Measurements from ENCODE around the gene HSPB7. TPM values are rescaled to one million over a fixed set of nuclear protein-coding genes. Genes with fewer than 3 reads are reported as not detected.
A peak's percentile ranks its signal among the peaks of the same experiment; 100 is the strongest.
"Not testable (repeated sequence)": the region's sequence is repeated elsewhere in the genome, so short reads cannot be mapped to it uniquely, and the experiment has no call there.

HSPB7 gene
- total and polyA plus RNA-seq, 2 donors, result 13.0 to 144 TPM

DNA sequence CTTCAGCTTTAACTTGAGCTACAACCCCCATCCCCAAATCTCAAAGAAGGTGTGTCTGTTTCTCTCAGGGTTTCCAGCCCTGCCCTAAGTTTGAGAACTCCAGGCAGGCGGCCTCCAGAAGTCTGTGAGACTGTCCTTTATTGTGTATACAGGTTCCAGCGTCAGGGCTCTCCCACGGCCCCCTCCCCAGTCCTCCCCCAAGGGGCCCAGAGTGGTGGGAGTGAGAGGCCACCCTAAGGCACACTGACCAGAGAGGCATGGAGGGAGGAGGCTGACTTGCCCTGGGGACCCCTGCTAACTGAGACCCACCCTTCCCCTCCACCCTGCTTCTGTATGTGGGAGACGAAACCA is 4.0 kb downstream of the HSPB7 start:
- 52% methylated on average over 4 of the region's 4 CpGs for WGBS
- Histone ChIP-seq H3K36me3 (ENCODE audit: insufficient read depth) (no peaks in the 10 kb centered on the region), H3K4me1 (ENCODE audit: insufficient read depth) (no peaks in the 10 kb centered on the region), H3K4me3 (ENCODE audit: low read depth, low read length) (no peak overlapping the region), H3K27ac (ENCODE audit: low read depth) (peak overlapping the region; percentile 42)
- no peak for DNase-seq (ENCODE audit: extremely low spot score)

- no peak for DNase-seq (ENCODE audit: extremely low spot score)
- H3K4me1 ChIP-seq (ENCODE audit: insufficient read depth), result no peaks in the 10 kb centered on the region
- peak overlapping the region; percentile 42 for H3K27ac ChIP-seq (ENCODE audit: low read depth)
- WGBS, result 14% methylated on average over 28 of the region's 28 CpGs
- H3K36me3 ChIP-seq (ENCODE audit: insufficient read depth), result no peaks in the 10 kb centered on the region
- H3K4me3 ChIP-seq (ENCODE audit: low read depth, low read length), result peak overlapping the region; percentile 41
Observed at GRCh38 chr1:16013220-16013907, 4.5 kb downstream of the HSPB7 start.

DNA sequence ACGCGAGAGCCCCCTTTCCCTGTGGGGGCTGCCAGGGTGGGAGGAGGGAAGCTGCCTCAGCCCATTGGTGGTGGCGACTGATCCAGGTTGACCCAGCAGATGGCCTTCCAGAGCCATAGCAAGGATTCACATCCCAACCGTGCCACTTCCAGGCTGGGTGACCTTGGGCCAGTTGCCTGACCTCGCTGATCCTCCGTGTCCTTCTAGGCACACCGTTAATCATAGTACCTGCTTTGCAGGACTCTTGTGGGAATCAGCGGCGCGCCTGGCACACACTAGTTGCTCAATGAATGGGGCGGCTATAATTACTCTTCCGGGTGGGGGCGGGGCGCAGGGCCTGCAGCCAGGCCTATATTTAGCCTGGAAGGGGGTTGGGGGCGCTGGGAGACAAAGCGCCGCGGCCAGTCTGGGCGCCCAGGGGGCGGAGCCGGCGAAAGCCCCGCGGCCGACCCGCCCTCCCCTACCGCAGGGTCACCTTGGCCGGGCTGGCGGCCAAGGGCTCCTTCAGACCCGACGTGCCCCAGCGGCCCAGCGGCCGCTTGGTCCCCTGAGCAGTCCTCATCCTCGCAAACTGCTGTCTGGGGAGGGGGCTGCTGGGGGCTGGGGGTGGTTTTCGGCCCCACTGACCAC is 5.1 kb downstream of the HSPB7 start:
- Histone ChIP-seq H3K4me3 (ENCODE audit: low read depth, low read length) (peak overlapping the region; percentile 41), H3K27ac (ENCODE audit: low read depth) (peak overlapping the region; percentile 39), H3K4me1 (ENCODE audit: insufficient read depth) (no peaks in the 10 kb centered on the region), H3K36me3 (ENCODE audit: insufficient read depth) (no peaks in the 10 kb centered on the region)
- DNase-seq (ENCODE audit: extremely low spot score), result no peak
- 6% methylated on average over 36 of the region's 36 CpGs for WGBS

GRCh38 chr1:16011936-16012589 is 5.8 kb downstream of the HSPB7 start:
- no peaks in the 10 kb centered on the region for H3K4me1 ChIP-seq (ENCODE audit: insufficient read depth)
- no peak overlapping the region for H3K4me3 ChIP-seq (ENCODE audit: low read depth, low read length)
- no peak overlapping the region for H3K27ac ChIP-seq (ENCODE audit: low read depth)

GRCh38 chr1:16010837-16011236 is 7.0 kb downstream of the HSPB7 start:
- no peak for DNase-seq (ENCODE audit: extremely low spot score)
- H3K4me3 ChIP-seq (ENCODE audit: low read depth, low read length), result no peak overlapping the region
- H3K4me1 ChIP-seq (ENCODE audit: insufficient read depth), result no peaks in the 10 kb centered on the region
- H3K36me3 ChIP-seq (ENCODE audit: insufficient read depth), result no peaks in the 10 kb centered on the region
- no peak overlapping the region for H3K27ac ChIP-seq (ENCODE audit: low read depth)
- 92% methylated on average over 3 of the region's 3 CpGs for WGBS

More at GRCh38 chr1:16011936-16012589, 5.8 kb downstream of the HSPB7 start:
- WGBS, result 95% methylated on average over 11 of the region's 11 CpGs
- DNase-seq (ENCODE audit: extremely low spot score), result no peak
- no peaks in the 10 kb centered on the region for H3K36me3 ChIP-seq (ENCODE audit: insufficient read depth)

DNA sequence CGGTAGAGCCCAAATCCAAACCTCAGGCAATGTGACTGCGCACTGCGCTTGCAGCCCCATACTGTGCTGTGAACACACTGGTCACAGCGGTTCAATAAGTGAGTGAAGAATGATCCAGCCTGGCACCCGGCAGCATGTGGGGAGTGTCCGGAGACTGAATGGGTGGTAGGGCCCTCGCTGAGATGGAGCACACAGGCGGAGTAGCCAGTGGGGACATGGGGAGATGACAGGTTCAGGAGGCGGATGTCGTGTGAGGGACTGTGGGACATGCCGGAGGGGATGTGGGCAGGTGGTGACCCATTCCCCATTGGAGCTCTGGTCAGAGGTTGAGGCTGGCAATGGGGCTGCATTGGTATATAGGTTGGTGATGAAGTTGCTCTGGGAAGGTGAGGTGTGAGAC is 8.2 kb downstream of the HSPB7 start:
- WGBS, result 91% methylated on average over 11 of the region's 11 CpGs
- Histone ChIP-seq H3K4me1 (ENCODE audit: insufficient read depth) (no peaks in the 10 kb centered on the region), H3K27ac (ENCODE audit: low read depth) (no peak overlapping the region)

DNA sequence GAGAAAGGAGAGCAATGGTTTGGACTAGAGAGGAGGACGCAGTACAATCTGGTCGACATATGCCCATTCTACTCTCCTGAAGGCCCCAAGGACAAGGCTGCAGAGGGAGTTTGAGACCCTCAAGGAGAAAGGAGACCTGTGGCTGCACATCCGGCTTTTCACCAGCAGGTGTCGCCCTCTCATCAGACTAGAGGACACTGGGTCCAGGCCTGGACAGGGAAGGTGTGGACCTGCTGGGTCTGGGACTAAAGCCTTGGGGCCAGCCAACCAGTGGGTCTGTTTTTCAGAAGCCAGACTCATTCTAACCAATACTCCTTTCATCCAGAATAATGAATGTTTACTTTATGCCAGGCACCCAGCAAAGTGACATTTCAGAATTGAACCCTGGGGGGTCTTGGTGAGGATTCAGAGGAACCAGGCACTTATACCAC is 8.8 kb downstream of the HSPB7 start:
- Histone ChIP-seq H3K4me3 (ENCODE audit: low read depth, low read length) (no peak overlapping the region), H3K36me3 (ENCODE audit: insufficient read depth) (no peaks in the 10 kb centered on the region), H3K4me1 (ENCODE audit: insufficient read depth) (no peaks in the 10 kb centered on the region), H3K27ac (ENCODE audit: low read depth) (no peak overlapping the region)
- no peak for DNase-seq (ENCODE audit: extremely low spot score)
- WGBS, result 2% methylated on average over 4 of the region's 4 CpGs

More for the DNA sequence above, 8.2 kb downstream of the HSPB7 start:
- DNase-seq (ENCODE audit: extremely low spot score), result no peak
- Histone ChIP-seq H3K4me3 (ENCODE audit: low read depth, low read length) (no peak overlapping the region), H3K36me3 (ENCODE audit: insufficient read depth) (no peaks in the 10 kb centered on the region)

GRCh38 chr1:16007671-16008341 is 10.0 kb downstream of the HSPB7 start:
- no peak overlapping the region for H3K4me3 ChIP-seq (ENCODE audit: low read depth, low read length)
- H3K27ac ChIP-seq (ENCODE audit: low read depth), result no peak overlapping the region
- WGBS, result 86% methylated on average over 6 of the region's 6 CpGs
- DNase-seq (ENCODE audit: extremely low spot score), result no peak
- H3K36me3 ChIP-seq (ENCODE audit: insufficient read depth), result no peaks in the 10 kb centered on the region
- no peaks in the 10 kb centered on the region for H3K4me1 ChIP-seq (ENCODE audit: insufficient read depth)

- Histone ChIP-seq H3K36me3 (ENCODE audit: insufficient read depth) (no peaks in the 10 kb centered on the region), H3K27ac (ENCODE audit: low read depth) (no peak overlapping the region), H3K4me3 (ENCODE audit: low read depth, low read length) (no peak overlapping the region), H3K4me1 (ENCODE audit: insufficient read depth) (no peaks in the 10 kb centered on the region)
- 68% methylated on average over 9 of the region's 9 CpGs for WGBS
- no peak for DNase-seq (ENCODE audit: extremely low spot score)
Observed at GRCh38 chr1:16006552-16007485, 11.0 kb downstream of the HSPB7 start.

- DNase-seq (ENCODE audit: extremely low spot score), result no peak
- 90% methylated on average over 11 of the region's 11 CpGs for whole genome bisulfite sequencing
- Histone ChIP-seq H3K36me3 (ENCODE audit: insufficient read depth) (no peaks in the 10 kb centered on the region), H3K27ac (ENCODE audit: low read depth) (no peak overlapping the region), H3K4me3 (ENCODE audit: low read depth, low read length) (no peak overlapping the region), H3K4me1 (ENCODE audit: insufficient read depth) (no peaks in the 10 kb centered on the region)
Observed at GRCh38 chr1:16006010-16006409, 11.8 kb downstream of the HSPB7 start.

DNA sequence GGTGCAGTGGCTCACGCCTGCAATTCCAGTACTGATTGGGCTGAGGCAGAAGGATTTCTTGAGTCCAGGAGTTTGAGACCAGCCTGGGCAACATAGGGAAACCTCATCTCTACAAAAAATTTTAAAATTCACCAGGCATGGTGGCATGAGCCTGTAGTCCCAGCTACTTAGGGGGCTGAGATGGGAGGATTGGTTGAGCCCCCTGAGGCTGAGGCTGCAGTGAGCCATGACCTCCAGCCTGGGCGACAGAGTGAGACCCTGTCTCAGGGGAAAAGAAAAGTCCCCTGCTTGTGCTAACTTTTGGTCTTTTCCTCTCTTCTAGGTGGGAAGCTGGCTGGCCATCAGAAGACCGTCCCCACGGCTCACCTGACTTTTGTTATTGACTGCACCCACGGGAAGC is 12.2 kb downstream of the HSPB7 start:
- no peak for DNase-seq (ENCODE audit: extremely low spot score)
- Histone ChIP-seq H3K4me1 (ENCODE audit: insufficient read depth) (no peaks in the 10 kb centered on the region), H3K36me3 (ENCODE audit: insufficient read depth) (no peaks in the 10 kb centered on the region), H3K4me3 (ENCODE audit: low read depth, low read length) (no peak overlapping the region), H3K27ac (ENCODE audit: low read depth) (no peak overlapping the region)
- WGBS, result 87% methylated on average over 5 of the region's 5 CpGs

GRCh38 chr1:16001274-16001673 is 16.6 kb downstream of the HSPB7 start:
- not testable (repeated sequence) for H3K4me1 ChIP-seq (ENCODE audit: insufficient read depth); DNase-seq (ENCODE audit: extremely low spot score); H3K4me3 ChIP-seq (ENCODE audit: low read depth, low read length); H3K36me3 ChIP-seq (ENCODE audit: insufficient read depth); H3K27ac ChIP-seq (ENCODE audit: low read depth)
- 84% methylated on average over 10 of the region's 10 CpGs for WGBS

DNA sequence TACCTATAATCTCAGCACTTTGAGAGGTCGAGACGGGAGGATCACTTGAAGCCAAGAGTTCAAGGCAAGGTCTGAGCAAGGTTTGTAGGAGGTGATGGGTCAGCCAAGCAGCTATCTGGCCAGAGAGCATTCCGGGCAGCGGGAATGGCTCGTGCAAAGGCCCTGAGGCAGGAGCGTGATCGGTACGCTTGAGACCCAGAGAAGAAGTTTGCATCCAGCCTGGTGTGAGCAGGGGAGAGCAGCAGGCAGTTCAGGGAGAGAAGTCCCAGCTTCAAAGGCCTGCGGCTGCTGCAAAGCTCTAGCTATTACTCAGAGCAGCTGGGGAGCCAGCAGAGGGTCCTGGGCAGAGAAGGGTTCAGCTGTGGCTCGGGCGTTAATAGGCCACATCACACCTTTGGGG is 18.9 kb downstream of the HSPB7 start:
- no peak overlapping the region for H3K27ac ChIP-seq (ENCODE audit: low read depth)
- no peak for DNase-seq (ENCODE audit: extremely low spot score)
- WGBS, result 96% methylated on average over 11 of the region's 11 CpGs

More for the DNA sequence above, 18.9 kb downstream of the HSPB7 start:
- H3K4me3 ChIP-seq (ENCODE audit: low read depth, low read length), result no peak overlapping the region
- H3K4me1 ChIP-seq (ENCODE audit: insufficient read depth), result no peaks in the 10 kb centered on the region
- no peaks in the 10 kb centered on the region for H3K36me3 ChIP-seq (ENCODE audit: insufficient read depth)
